Calu3 (cell line): Measurements from ENCODE around the gene PTPRN2. TPM values are rescaled to one million over a fixed set of nuclear protein-coding genes. Genes with fewer than 3 reads are reported as not detected.

Experiments
- BruUV-seq: library from RNA; stranded (reverse); fragments of 400-500 nt; replicated peaks from 2 replicates; lab custom pipeline; 2021; lab: Mats Ljungman, UMichigan
- CTCF ChIA-PET: fragments of 300-600 bp; sonication (Branson Sonifier 250); formaldehyde crosslinking; loops from one replicate; lab custom pipeline; 2022; ENCODE audit warnings: antibody characterized with exemption; lab: Charles Lee
- DNase-seq: peaks from one replicate; pipeline ENCODE4 v3.0.0; 2022
- H3K27ac Mint-ChIP-seq: one replicate; pipeline ENCODE4 v1.8.0; 2022; ENCODE audit warnings: mixed read lengths; ENCODE audit not compliant: unreplicated experiment
- H3K27me3 Mint-ChIP-seq: one replicate; pipeline ENCODE4 v1.8.0; 2022; ENCODE audit warnings: mixed read lengths; ENCODE audit not compliant: unreplicated experiment
- H3K36me3 Mint-ChIP-seq: one replicate; pipeline ENCODE4 v1.8.0; 2022; ENCODE audit warnings: mild to moderate bottlenecking, moderate library complexity, mixed read lengths; ENCODE audit not compliant: insufficient read depth, unreplicated experiment
- H3K4me1 Mint-ChIP-seq: one replicate; pipeline ENCODE4 v1.8.0; 2022; ENCODE audit warnings: mild to moderate bottlenecking, low read depth, mixed read lengths; ENCODE audit not compliant: unreplicated experiment
- H3K4me3 Mint-ChIP-seq: one replicate; pipeline ENCODE4 v1.8.0; 2022; ENCODE audit warnings: mild to moderate bottlenecking, low read depth, moderate library complexity, mixed read lengths; ENCODE audit not compliant: unreplicated experiment
- H3K9me3 Mint-ChIP-seq: one replicate; pipeline ENCODE4 v1.8.0; 2022; ENCODE audit warnings: low read depth, mixed read lengths; ENCODE audit not compliant: unreplicated experiment
- CTCF ChIP-seq: fragments of 200-600 bp; IDR thresholded peaks from one replicate; pipeline ENCODE4 v1.8.0; 2022; ENCODE audit warnings: antibody characterized with exemption; ENCODE audit not compliant: unreplicated experiment
- intact Hi-C: fragments of 100-400 bp; cut with micrococcal nuclease; formaldehyde crosslinking; loops from one replicate; pipeline ENCODE4 v1.10.0; 2022; ENCODE audit not compliant: unreplicated experiment
- total RNA-seq: library from RNA; stranded (reverse); gene quantifications from 2 replicates; pipeline ENCODE4 v1.2.3, GENCODE V29; 2022

Gene PTPRN2
- total RNA-seq, 1 experiment from 2014 or later, result 2.0 TPM

GRCh38 chr7:158273138-158273651 is 314.4 kb downstream of the PTPRN2 start:
- no peaks in the 10 kb centered on the region for H3K27me3 Mint-ChIP-seq
- H3K4me3 Mint-ChIP-seq, result no peak overlapping the region
- no TSS peak for BruUV-seq
- peaks cover 8% of the 10 kb centered on the region for H3K9me3 Mint-ChIP-seq
- CTCF ChIA-PET, result interaction anchor here (0.7 kb wide), 1 partner anchor 256 kb away, joined by 6 read pairs; no protein-coding TSS in a partner anchor
- no peak overlapping the region for H3K27ac Mint-ChIP-seq
- peaks cover 11% of the 10 kb centered on the region for H3K36me3 Mint-ChIP-seq
- no peaks in the 10 kb centered on the region for H3K4me1 Mint-ChIP-seq
- TF ChIP-seq CTCF, result no peak
- no peak for DNase-seq
- intact Hi-C loops, result no loop called here

GRCh38 chr7:158272509-158273137 is 315.0 kb downstream of the PTPRN2 start:
- H3K27ac Mint-ChIP-seq, result no peak overlapping the region
- DNase-seq, result no peak
- H3K4me3 Mint-ChIP-seq, result no peak overlapping the region
- H3K27me3 Mint-ChIP-seq, result no peaks in the 10 kb centered on the region
- peaks cover 11% of the 10 kb centered on the region for H3K36me3 Mint-ChIP-seq
- H3K4me1 Mint-ChIP-seq, result no peaks in the 10 kb centered on the region
- CTCF ChIA-PET, result no interaction called here
- intact Hi-C loops, result no loop called here
- TF ChIP-seq CTCF, result no peak
- H3K9me3 Mint-ChIP-seq, result peaks cover 11% of the 10 kb centered on the region
- BruUV-seq, result no TSS peak

GRCh38 chr7:158272091-158272490 is 315.5 kb downstream of the PTPRN2 start:
- peaks cover 12% of the 10 kb centered on the region for H3K9me3 Mint-ChIP-seq
- BruUV-seq, result no TSS peak
- intact Hi-C loops, result no loop called here
- DNase-seq, result no peak
- H3K36me3 Mint-ChIP-seq, result peaks cover 11% of the 10 kb centered on the region
- TF ChIP-seq CTCF, result no peak
- H3K27ac Mint-ChIP-seq, result no peak overlapping the region
- H3K4me3 Mint-ChIP-seq, result no peak overlapping the region
- no peaks in the 10 kb centered on the region for H3K4me1 Mint-ChIP-seq
- H3K27me3 Mint-ChIP-seq, result no peaks in the 10 kb centered on the region
- CTCF ChIA-PET, result no interaction called here

GRCh38 chr7:158271646-158272045 is 316.0 kb downstream of the PTPRN2 start:
- peaks cover 12% of the 10 kb centered on the region for H3K9me3 Mint-ChIP-seq
- no peak for DNase-seq
- H3K27me3 Mint-ChIP-seq, result no peaks in the 10 kb centered on the region
- TF ChIP-seq CTCF, result no peak
- CTCF ChIA-PET, result no interaction called here
- intact Hi-C loops, result no loop called here
- no peaks in the 10 kb centered on the region for H3K4me1 Mint-ChIP-seq
- H3K36me3 Mint-ChIP-seq, result peaks cover 11% of the 10 kb centered on the region
- H3K4me3 Mint-ChIP-seq, result no peak overlapping the region
- BruUV-seq, result no TSS peak
- no peak overlapping the region for H3K27ac Mint-ChIP-seq
